GM12878 (cell line): ENCODE results near the gene EFHD1. TPM values are rescaled to one million over a fixed set of nuclear protein-coding genes. Genes with fewer than 3 reads are reported as not detected.
"Not testable (repeated sequence)": the region's sequence is repeated elsewhere in the genome, so short reads cannot be mapped to it uniquely, and the experiment has no call there.

ENCODE experiments used
- ATAC-seq: fragments of 200-7000 bp; cut with Tn5 transposase; 3 replicates; pipeline ENCODE4 v1.9.1; 2020; ENCODE audit warnings: mild to moderate bottlenecking, moderate library complexity
- BruUV-seq: library from RNA; stranded (reverse); fragments of 400-500 nt; replicated peaks from 2 replicates; lab custom pipeline; 2021; lab: Mats Ljungman, UMichigan
- CTCF ChIA-PET: fragments of 300-600 bp; sonication (Branson Sonifier 250); formaldehyde crosslinking; extraction: SDS; loops from one replicate; lab custom pipeline; 2021; ENCODE audit warnings: inconsistent platforms; lab: Yijun Ruan, JAX
- POLR2A ChIA-PET: fragments of 350-600 bp; formaldehyde crosslinking; extraction: SDS; loops from one replicate; lab custom pipeline; 2021; ENCODE audit warnings: inconsistent platforms; lab: Charles Lee
- RAD21 ChIA-PET: fragments of 300-600 bp; sonication (Branson Sonifier 250); formaldehyde crosslinking; loops from one replicate; lab custom pipeline; 2023; ENCODE audit warnings: antibody characterized with exemption; ENCODE audit not compliant: unreplicated experiment; lab: Charles Lee
- SMC1A ChIA-PET: fragments of 300-600 bp; sonication (Branson Sonifier 250); formaldehyde crosslinking; loops from one replicate; lab custom pipeline; 2023; ENCODE audit not compliant: unreplicated experiment, uncharacterized antibody; lab: Charles Lee
- DNase-seq: peaks from one replicate; pipeline ENCODE4 v3.0.0-alpha.2; 2011; ENCODE audit warnings: low read depth, low spot score
- FAIRE-seq: peaks from 3 replicates; lab custom pipeline; 2011; peaks lifted over from hg19 to GRCh38; lab: Jason Lieb, UNC
- H2AFZ ChIP-seq: 2 replicates; pipeline ENCODE4 v1.6.0; 2011; ENCODE audit warnings: low read depth, low read length, control low read depth; ENCODE audit not compliant: control insufficient read depth
- H3K27ac ChIP-seq: 2 replicates; pipeline ENCODE4 v1.5.1; 2011; ENCODE audit warnings: control low read depth; ENCODE audit not compliant: control insufficient read depth, insufficient read depth
- H3K27me3 ChIP-seq, 2 experiments: replicated peaks in 1 of 2; 2 replicates each; pipeline versions ENCODE4 v1.6.0 to v1.6.1; 2011; ENCODE audit warnings: low read length in 1 of 2; ENCODE audit not compliant: control insufficient read depth in 2 of 2, insufficient read depth in 2 of 2
- H3K36me3 ChIP-seq, 2 experiments: 2 replicates each; pipeline ENCODE4 v1.5.1; 2011; ENCODE audit warnings: low read length in 1 of 2; ENCODE audit not compliant: control insufficient read depth in 2 of 2, insufficient read depth in 2 of 2
- H3K4me1 ChIP-seq: 2 replicates; pipeline ENCODE4 v1.6.1; 2011; ENCODE audit warnings: mild to moderate bottlenecking, low read length, moderate library complexity, mixed read lengths; ENCODE audit not compliant: control insufficient read depth, insufficient read depth
- H3K4me2 ChIP-seq: 2 replicates; pipeline ENCODE4 v1.6.0; 2011; ENCODE audit warnings: control low read depth; ENCODE audit not compliant: control insufficient read depth, insufficient read depth
- H3K4me3 ChIP-seq: fragments of 200-600 bp; sonication (generic); 2 replicates; pipeline ENCODE4 v1.5.1; 2016
- H3K79me2 ChIP-seq: 2 replicates; pipeline ENCODE4 v1.6.0; 2011; ENCODE audit warnings: low read length; ENCODE audit not compliant: control insufficient read depth, insufficient read depth
- H3K9ac ChIP-seq: 2 replicates; pipeline ENCODE4 v1.8.0; 2011; ENCODE audit warnings: low read length, control low read depth, mixed read lengths; ENCODE audit not compliant: control insufficient read depth, insufficient read depth
- H3K9me3 ChIP-seq: replicated peaks from 3 replicates; pipeline ENCODE4 v1.5.1; 2011; ENCODE audit warnings: mild to moderate bottlenecking, low read length; ENCODE audit not compliant: control insufficient read depth, insufficient read depth
- H4K20me1 ChIP-seq: 2 replicates; pipeline ENCODE4 v1.6.0; 2011; ENCODE audit not compliant: control insufficient read depth, insufficient read depth
- CEBPB ChIP-seq, 2 experiments: fragments of 150-350 bp in 1 of 2; IDR thresholded peaks; 2 replicates each; pipeline ENCODE4 v1.6.1; 2012 to 2014; ENCODE audit warnings: low read depth in 2 of 2, low read length in 2 of 2, borderline replicate concordance in 1 of 2, inconsistent platforms in 1 of 2
- KLF5 ChIP-seq: fragments of 450-650 bp; IDR thresholded peaks from 2 replicates; pipeline ENCODE4 v1.6.1; 2014; ENCODE audit warnings: mild to moderate bottlenecking; ENCODE audit not compliant: partially characterized antibody
- NBN ChIP-seq: fragments of 450-650 bp; IDR thresholded peaks from 2 replicates; pipeline ENCODE4 v1.6.1; 2016
- SKIL ChIP-seq: fragments of 450-650 bp; IDR thresholded peaks from 2 replicates; pipeline ENCODE4 v1.6.1; 2017; ENCODE audit warnings: mild to moderate bottlenecking, low read depth, inconsistent platforms; ENCODE audit not compliant: poor library complexity, severe bottlenecking
- STAT3 ChIP-seq: IDR thresholded peaks from 2 replicates; pipeline ENCODE4 v1.6.1; 2011; ENCODE audit warnings: low read depth, low read length, improper control_type of control experiment
- TCF7 ChIP-seq: IDR thresholded peaks from 2 replicates; pipeline ENCODE4 v1.6.1; 2014; ENCODE audit warnings: antibody characterized with exemption, borderline replicate concordance
- WGBS: methylation state at CpG from one replicate; pipeline ENCODE4 v1.1.6; 2016; ENCODE audit warnings: low lambda C conversion rate; ENCODE audit not compliant: insufficient replicate concordance, insufficient coverage; ENCODE audit errors: missing lambda C conversion rate; 5-methylcytosine and 5-hydroxymethylcytosine counted together
- in situ Hi-C: fragments of 300-500 bp; cut with MboI; formaldehyde crosslinking; loops from 9 replicates; pipeline ENCODE4 v1.14.3; 2018; ENCODE audit warnings: mixed read lengths
- intact Hi-C: fragments of 100-400 bp; cut with micrococcal nuclease; formaldehyde crosslinking; loops from one replicate; pipeline ENCODE4 v1.14.2; 2022; ENCODE audit not compliant: unreplicated experiment
- polyA plus RNA-seq, 11 experiments: library from polyadenylated mRNA; depleted of rRNA in 4 of 11; unstranded in 6 of 11; stranded (reverse) in 5 of 11; fragments of >200 nt; fragmentation: Nextera tagmentation in 4 of 11; fragmentation: Illumina TruSeq in 1 of 11; extraction: Ambion mirVana in 4 of 11; extraction: Trizol in 1 of 11; gene quantifications; 1 replicate in 1 of 11; 2 replicates in 10 of 11; pipeline versions ENCODE4 v1.2.1 to v1.2.3, GENCODE V29; 2011 to 2016; ENCODE audit warnings: inconsistent platforms in 2 of 11, missing spikeins in 2 of 11, low read depth in 1 of 11
- total RNA-seq, 4 experiments: library from RNA; depleted of rRNA in 3 of 4; stranded (reverse); fragments of >200 nt in 3 of 4; fragmentation: Illumina TruSeq in 1 of 4; extraction: Trizol in 1 of 4; gene quantifications; 2 replicates each; pipeline versions ENCODE4 v1.2.1 to v1.2.3, GENCODE V29; 2013 to 2021

The EFHD1 gene
- total and polyA plus RNA-seq, 10 of the 15 experiments (the other 5 are each of a cell fraction or from before 2014, with no cell fraction given) = 0.07 TPM; not detected in 9

GRCh38 chr2:232714969-232715368 is 81.6 kb downstream of the EFHD1 start:
- Histone ChIP-seq H3K4me3 (no peak overlapping the region), H2AFZ (no peak overlapping the region), H3K27ac (no peak overlapping the region), H3K9ac (no peak overlapping the region), H3K79me2 (peaks cover 26% of the 10 kb centered on the region), H3K36me3 (peaks cover 2 to 15% of the 10 kb centered on the region in 2 experiments), H3K4me1 (no peaks in the 10 kb centered on the region), H3K4me2 (no peak overlapping the region), H3K9me3 (peaks cover 3% of the 10 kb centered on the region; the same call in 2 of the 3 replicates), H4K20me1 (no peaks in the 10 kb centered on the region), H3K27me3 (no peaks in the 10 kb centered on the region)
- in situ Hi-C loops = no loop called here
- ChIA-PET POLR2A (no interaction called here), CTCF (interaction anchor here (0.7 to 1.2 kb wide), 2 partner anchors 15 to 145 kb away, joined by 3 read pairs; no protein-coding TSS in a partner anchor), RAD21 (no interaction called here), SMC1A (no interaction called here)
- WGBS = 81% methylated on average over 3 of the region's 3 CpGs
- TF ChIP-seq CEBPB (IDR thresholded peaks at IDR 0.05; ENCODE audit: borderline replicate concordance in 1 of 2, low read depth in 2 of 2, low read length in 2 of 2) (no peak), NBN (no peak), KLF5 (no peak), STAT3 (no peak), SKIL (no peak), TCF7 (no peak)
- no peak for DNase-seq
- ATAC-seq = no peak
- intact Hi-C loops = no loop called here
- no peak for FAIRE-seq
- BruUV-seq = no TSS peak

- RAD21 ChIA-PET, H3K4me2 ChIP-seq, DNase-seq, H3K4me1 ChIP-seq, FAIRE-seq, H3K4me3 ChIP-seq, H3K27ac ChIP-seq, BruUV-seq, H2AFZ ChIP-seq, in situ Hi-C loops, ATAC-seq, H3K9me3 ChIP-seq, H4K20me1 ChIP-seq, H3K9ac ChIP-seq, intact Hi-C loops, H3K27me3 ChIP-seq: not testable (repeated sequence)
- SMC1A ChIA-PET = interaction anchor here (1.1 kb wide), 1 partner anchor 20 kb away, joined by 5 read pairs; no protein-coding TSS in a partner anchor
- CTCF ChIA-PET = interaction anchor here (1.0 kb wide), 1 partner anchor 22 kb away, joined by 3 read pairs; no protein-coding TSS in a partner anchor
- Histone ChIP-seq H3K79me2 (peaks cover 28% of the 10 kb centered on the region), H3K36me3 (peaks cover 4 to 13% of the 10 kb centered on the region in 2 experiments)
- POLR2A ChIA-PET = interaction anchor here (0.7 kb wide), 1 partner anchor 989 kb away, joined by 3 read pairs; no protein-coding TSS in a partner anchor
These were observed 86.7 kb downstream of the EFHD1 start for GRCh38 chr2:232720056-232720455.
